HEK293 (cell line): ENCODE results near the gene AP1G2.

Experiments used
- BCL11B ChIP-seq: fragments of 450-650 bp; formaldehyde crosslinking; IDR thresholded peaks from 2 replicates; pipeline ENCODE4 v1.5.1; 2016; ENCODE audit warnings: low read depth, missing biosample characterization, missing genetic modification characterization
- GFI1B ChIP-seq: fragments of 450-650 bp; formaldehyde crosslinking; IDR thresholded peaks from 2 replicates; pipeline ENCODE4 v1.5.1; 2016; ENCODE audit warnings: missing biosample characterization, missing genetic modification characterization
- SP7 ChIP-seq: fragments of 450-650 bp; formaldehyde crosslinking; IDR thresholded peaks from 2 replicates; pipeline ENCODE4 v1.5.1; 2016; ENCODE audit warnings: missing biosample characterization, missing genetic modification characterization
- TCF7L2 ChIP-seq: IDR thresholded peaks from 2 replicates; pipeline ENCODE4 v1.6.1; 2011; ENCODE audit warnings: low read depth, mild to moderate bottlenecking, inconsistent platforms, low read length, moderate library complexity, borderline replicate concordance
- TSHZ1 ChIP-seq: fragments of 450-650 bp; formaldehyde crosslinking; IDR thresholded peaks from 2 replicates; pipeline ENCODE4 v1.5.1; 2016; ENCODE audit warnings: missing biosample characterization, missing genetic modification characterization, borderline replicate concordance
- ZBTB8A ChIP-seq: fragments of 450-650 bp; formaldehyde crosslinking; IDR thresholded peaks from 2 replicates; pipeline ENCODE4 v1.5.1; 2016; ENCODE audit warnings: missing biosample characterization, missing genetic modification characterization
- ZNF140 ChIP-seq: fragments of 450-650 bp; formaldehyde crosslinking; IDR thresholded peaks from 2 replicates; pipeline ENCODE4 v1.5.1; 2016; ENCODE audit warnings: missing biosample characterization, missing genetic modification characterization
- ZNF174 ChIP-seq: fragments of 450-650 bp; formaldehyde crosslinking; IDR thresholded peaks from 2 replicates; pipeline ENCODE4 v1.5.0; 2017; ENCODE audit warnings: missing biosample characterization, mild to moderate bottlenecking, missing genetic modification characterization
- ZNF274 ChIP-seq, 2 experiments: fragments of 200-500 bp in 1 of 2; fragments of 450-650 bp in 1 of 2; sonication (Bioruptor generic) in 1 of 2; formaldehyde crosslinking in 1 of 2; IDR thresholded peaks; 2 replicates each; pipeline versions ENCODE4 v1.5.1 to v1.6.1; 2014 to 2016; ENCODE audit warnings: borderline replicate concordance in 1 of 2, inconsistent platforms in 1 of 2, low read length in 1 of 2, missing biosample characterization in 1 of 2, missing genetic modification characterization in 1 of 2
- ZNF292 ChIP-seq: fragments of 450-650 bp; formaldehyde crosslinking; IDR thresholded peaks from 2 replicates; pipeline ENCODE4 v1.5.1; 2016; ENCODE audit warnings: low read depth, missing biosample characterization, missing genetic modification characterization, borderline replicate concordance
- ZNF324 ChIP-seq: fragments of 450-650 bp; formaldehyde crosslinking; IDR thresholded peaks from 2 replicates; pipeline ENCODE4 v1.5.1; 2016; ENCODE audit warnings: missing biosample characterization, missing genetic modification characterization
- ZNF37A ChIP-seq: fragments of 450-650 bp; IDR thresholded peaks from 2 replicates; pipeline ENCODE4 v1.5.1; 2018; ENCODE audit warnings: missing biosample characterization, missing genetic modification characterization
- ZNF398 ChIP-seq: fragments of 450-650 bp; formaldehyde crosslinking; IDR thresholded peaks from 2 replicates; pipeline ENCODE4 v1.5.1; 2017; ENCODE audit warnings: missing biosample characterization, missing genetic modification characterization
- ZNF426 ChIP-seq: fragments of 450-650 bp; formaldehyde crosslinking; IDR thresholded peaks from 2 replicates; pipeline ENCODE4 v1.5.1; 2017; ENCODE audit warnings: missing biosample characterization, missing genetic modification characterization, mild to moderate bottlenecking, inconsistent platforms, moderate library complexity
- ZNF549 ChIP-seq: fragments of 450-650 bp; IDR thresholded peaks from 2 replicates; pipeline ENCODE4 v1.5.1; 2018; ENCODE audit warnings: missing biosample characterization, missing genetic modification characterization, mild to moderate bottlenecking, inconsistent platforms, moderate library complexity
- ZNF561 ChIP-seq: fragments of 450-650 bp; IDR thresholded peaks from 2 replicates; pipeline ENCODE4 v1.5.1; 2018; ENCODE audit warnings: missing biosample characterization, missing genetic modification characterization, borderline replicate concordance
- ZNF621 ChIP-seq: fragments of 450-650 bp; formaldehyde crosslinking; IDR thresholded peaks from 2 replicates; pipeline ENCODE4 v1.5.1; 2017; ENCODE audit warnings: missing biosample characterization, missing genetic modification characterization
- ZNF623 ChIP-seq: fragments of 450-650 bp; formaldehyde crosslinking; IDR thresholded peaks from 2 replicates; pipeline ENCODE4 v1.5.1; 2016; ENCODE audit warnings: missing biosample characterization, missing genetic modification characterization
- ZNF701 ChIP-seq: fragments of 450-650 bp; formaldehyde crosslinking; IDR thresholded peaks from 2 replicates; pipeline ENCODE4 v1.5.1; 2016; ENCODE audit warnings: missing biosample characterization, missing genetic modification characterization
- ZNF704 ChIP-seq: fragments of 450-650 bp; formaldehyde crosslinking; IDR thresholded peaks from 2 replicates; pipeline ENCODE4 v1.5.1; 2016; ENCODE audit warnings: missing biosample characterization, missing genetic modification characterization
- ZNF843 ChIP-seq: fragments of 450-650 bp; formaldehyde crosslinking; IDR thresholded peaks from 2 replicates; pipeline ENCODE4 v1.5.1; 2016; ENCODE audit warnings: missing biosample characterization, missing genetic modification characterization
- ZXDB ChIP-seq: fragments of 450-650 bp; formaldehyde crosslinking; IDR thresholded peaks from 2 replicates; pipeline ENCODE4 v1.5.1; 2016; ENCODE audit warnings: missing biosample characterization, missing genetic modification characterization
- TF ChIP-seq, protein P1 (sequence below): fragments of 450-650 bp; formaldehyde crosslinking; IDR thresholded peaks from 2 replicates; pipeline ENCODE4 v1.5.1; 2016; ENCODE audit warnings: missing biosample characterization, missing genetic modification characterization
- TF ChIP-seq, protein P2 (sequence below): fragments of 450-650 bp; formaldehyde crosslinking; IDR thresholded peaks from 2 replicates; pipeline ENCODE4 v1.5.1; 2016; ENCODE audit warnings: missing biosample characterization, missing genetic modification characterization

The AP1G2 gene

DNA sequence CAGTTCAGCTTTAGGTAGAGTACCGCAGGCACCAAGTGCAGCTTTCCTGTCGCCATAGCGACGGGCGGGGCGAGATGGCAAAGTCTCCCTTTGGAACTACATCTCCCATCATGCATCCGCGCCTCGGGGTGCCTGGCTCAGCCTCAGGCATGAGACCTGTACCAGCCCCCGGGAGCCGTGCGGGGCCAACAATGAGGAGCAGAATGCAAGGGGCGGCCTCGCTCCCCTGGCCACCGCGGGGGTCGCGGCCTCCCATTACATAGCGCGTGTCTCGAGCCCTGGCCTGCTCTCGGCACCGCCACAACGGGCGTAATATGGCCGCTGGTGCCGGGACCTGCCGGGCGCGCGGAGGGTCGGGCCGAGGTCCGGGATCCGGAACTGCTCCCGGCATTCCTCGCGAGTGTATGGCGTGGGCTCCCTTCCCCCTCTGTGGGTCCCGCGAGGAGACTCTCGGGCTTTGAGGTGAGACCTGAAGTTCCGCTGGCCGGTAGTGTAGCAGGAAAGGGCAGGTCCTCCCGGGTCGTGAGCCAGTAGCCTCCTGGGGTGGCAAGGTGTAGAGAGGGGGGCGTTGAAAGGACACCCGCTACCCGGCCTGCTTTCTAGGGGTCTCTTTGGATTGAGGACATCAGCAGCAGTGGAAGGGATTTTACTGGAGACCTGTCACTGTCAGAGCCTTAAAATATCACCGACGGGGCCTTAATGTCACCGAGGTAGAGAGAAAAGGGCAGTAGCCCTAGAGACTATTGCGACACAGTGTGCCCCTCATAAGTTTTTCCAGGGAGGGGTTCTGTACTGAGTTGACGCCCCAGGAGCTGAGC, 11.5 kb downstream of the AP1G2 start, which contains the start of gene THTPA (continued):
- TF ChIP-seq TSHZ1 = no peak
- peak; percentile 97 for TF ChIP-seq ZBTB8A (tag by site-specific recombination)
- TF ChIP-seq ZNF398 (tag by site-specific recombination) = peak; percentile 41; the same call in 1 of the 2 replicates
- no peak for TF ChIP-seq ZNF426 (tag by site-specific recombination)
- TF ChIP-seq GFI1B = no peak
- no peak for TF ChIP-seq ZNF621 (tag by site-specific recombination)
- TF ChIP-seq ZNF37A (tag by site-specific recombination) = no peak
- peak; percentile 96 for TF ChIP-seq ZXDB (tag by site-specific recombination)
- TF ChIP-seq ZNF324 (tag by site-specific recombination) = peak; percentile 83; the same call in 1 of the 2 replicates
- TF ChIP-seq ZNF561 (tag by site-specific recombination) = peak; percentile 65; the same call in 1 of the 2 replicates
- TF ChIP-seq, protein P1, sequence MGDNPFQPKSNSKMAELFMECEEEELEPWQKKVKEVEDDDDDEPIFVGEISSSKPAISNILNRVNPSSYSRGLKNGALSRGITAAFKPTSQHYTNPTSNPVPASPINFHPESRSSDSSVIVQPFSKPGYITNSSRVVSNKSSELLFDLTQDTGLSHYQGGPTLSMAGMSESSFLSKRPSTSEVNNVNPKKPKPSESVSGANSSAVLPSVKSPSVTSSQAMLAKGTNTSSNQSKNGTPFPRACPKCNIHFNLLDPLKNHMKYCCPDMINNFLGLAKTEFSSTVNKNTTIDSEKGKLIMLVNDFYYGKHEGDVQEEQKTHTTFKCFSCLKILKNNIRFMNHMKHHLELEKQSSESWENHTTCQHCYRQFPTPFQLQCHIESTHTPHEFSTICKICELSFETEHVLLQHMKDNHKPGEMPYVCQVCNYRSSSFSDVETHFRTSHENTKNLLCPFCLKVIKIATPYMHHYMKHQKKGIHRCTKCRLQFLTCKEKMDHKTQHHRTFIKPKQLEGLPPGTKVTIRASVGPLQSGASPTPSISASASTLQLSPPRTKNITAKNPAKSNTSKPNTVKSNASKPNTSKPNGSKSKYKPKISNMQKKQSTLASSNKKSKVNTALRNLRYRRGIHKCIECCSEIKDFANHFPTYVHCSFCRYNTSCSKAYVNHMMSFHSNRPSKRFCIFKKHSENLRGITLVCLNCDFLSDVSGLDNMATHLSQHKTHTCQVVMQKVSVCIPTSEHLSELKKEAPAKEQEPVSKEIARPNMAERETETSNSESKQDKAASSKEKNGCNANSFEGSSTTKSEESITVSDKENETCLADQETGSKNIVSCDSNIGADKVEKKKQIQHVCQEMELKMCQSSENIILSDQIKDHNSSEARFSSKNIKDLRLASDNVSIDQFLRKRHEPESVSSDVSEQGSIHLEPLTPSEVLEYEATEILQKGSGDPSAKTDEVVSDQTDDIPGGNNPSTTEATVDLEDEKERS = no peak
- TF ChIP-seq ZNF174 (tag by site-specific recombination) = no peak
- TF ChIP-seq TCF7L2 = no peak
- 0 out of 2 replicates have a peak, but pooled peaks have one; percentile 2 for TF ChIP-seq ZNF292 (tag by site-specific recombination)
- no peak for TF ChIP-seq ZNF140 (tag by site-specific recombination)
- no peak for TF ChIP-seq ZNF623 (tag by site-specific recombination)
- no peak for TF ChIP-seq BCL11B (tag by site-specific recombination)
- TF ChIP-seq, protein P2, sequence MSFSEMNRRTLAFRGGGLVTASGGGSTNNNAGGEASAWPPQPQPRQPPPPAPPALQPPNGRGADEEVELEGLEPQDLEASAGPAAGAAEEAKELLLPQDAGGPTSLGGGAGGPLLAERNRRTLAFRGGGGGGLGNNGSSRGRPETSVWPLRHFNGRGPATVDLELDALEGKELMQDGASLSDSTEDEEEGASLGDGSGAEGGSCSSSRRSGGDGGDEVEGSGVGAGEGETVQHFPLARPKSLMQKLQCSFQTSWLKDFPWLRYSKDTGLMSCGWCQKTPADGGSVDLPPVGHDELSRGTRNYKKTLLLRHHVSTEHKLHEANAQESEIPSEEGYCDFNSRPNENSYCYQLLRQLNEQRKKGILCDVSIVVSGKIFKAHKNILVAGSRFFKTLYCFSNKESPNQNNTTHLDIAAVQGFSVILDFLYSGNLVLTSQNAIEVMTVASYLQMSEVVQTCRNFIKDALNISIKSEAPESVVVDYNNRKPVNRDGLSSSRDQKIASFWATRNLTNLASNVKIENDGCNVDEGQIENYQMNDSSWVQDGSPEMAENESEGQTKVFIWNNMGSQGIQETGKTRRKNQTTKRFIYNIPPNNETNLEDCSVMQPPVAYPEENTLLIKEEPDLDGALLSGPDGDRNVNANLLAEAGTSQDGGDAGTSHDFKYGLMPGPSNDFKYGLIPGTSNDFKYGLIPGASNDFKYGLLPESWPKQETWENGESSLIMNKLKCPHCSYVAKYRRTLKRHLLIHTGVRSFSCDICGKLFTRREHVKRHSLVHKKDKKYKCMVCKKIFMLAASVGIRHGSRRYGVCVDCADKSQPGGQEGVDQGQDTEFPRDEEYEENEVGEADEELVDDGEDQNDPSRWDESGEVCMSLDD = no peak; the same call in none of the 2 replicates
- no peak for TF ChIP-seq ZNF549
- TF ChIP-seq SP7 = peak; percentile 80
- no peak for TF ChIP-seq ZNF704
- 0 out of 2 replicates have a peak, but pooled peaks have one; percentile 38 for TF ChIP-seq ZNF843 (tag by site-specific recombination)
- no peak for TF ChIP-seq ZNF701
- no peak for TF ChIP-seq ZNF274 (IDR thresholded peaks at IDR 0.05; ENCODE audit: low read length)
- TF ChIP-seq ZNF274 (tag by site-specific recombination; IDR thresholded peaks at IDR 0.05; ENCODE audit: borderline replicate concordance) = no peak
